NCI-H226 (cell line): ENCODE data around the gene FTO.
"Not testable (repeated sequence)": the region's sequence is repeated elsewhere in the genome, so short reads cannot be mapped to it uniquely, and the experiment has no call there.

Experiments
- DNase-seq: peaks from one replicate; pipeline ENCODE4 v3.0.0-alpha.2; 2015

FTO gene

DNA sequence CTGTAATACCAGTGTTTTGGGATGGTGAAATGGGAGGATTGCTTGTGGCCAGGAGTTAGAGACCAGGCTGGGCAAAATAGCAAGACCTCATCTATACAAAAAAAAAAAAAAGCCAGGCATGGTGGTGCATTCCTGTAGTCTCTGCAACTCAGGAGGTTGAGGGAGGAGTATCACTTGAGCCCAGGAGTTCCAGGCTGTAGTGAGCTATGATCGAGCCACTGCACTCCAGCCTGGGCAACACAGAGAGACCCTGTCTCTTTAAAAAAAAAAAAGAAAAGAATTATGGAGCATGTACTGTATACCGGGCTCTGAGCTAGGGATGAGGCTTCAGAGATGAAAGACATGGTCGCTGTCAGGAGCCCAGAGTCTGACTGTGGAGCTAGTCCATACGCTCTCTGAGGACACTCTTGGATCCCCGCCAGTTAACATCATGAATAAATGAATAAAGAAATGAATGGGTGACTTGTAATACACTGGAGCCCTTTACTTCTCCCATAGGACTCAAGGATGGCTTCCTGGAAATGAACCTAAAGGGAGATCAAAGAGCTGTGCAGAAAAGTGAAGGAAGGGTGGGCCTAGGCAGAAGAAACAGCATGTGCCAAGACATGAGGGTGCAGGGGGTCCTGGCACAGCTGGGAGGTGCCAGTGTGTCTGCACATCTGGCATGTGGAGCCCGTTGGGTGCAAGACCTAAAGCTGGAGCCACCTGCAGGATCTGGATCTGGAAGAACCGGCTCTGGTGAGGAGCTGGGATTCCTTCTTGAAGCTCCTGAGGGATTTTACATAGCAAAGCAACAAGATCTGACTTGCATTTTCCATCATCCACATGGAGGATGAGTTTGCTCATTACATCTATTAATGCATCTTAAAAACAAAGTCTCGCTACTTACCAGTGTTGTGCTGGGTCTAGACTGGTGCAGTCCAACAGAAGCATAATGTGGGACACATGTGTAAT is 462.2 kb downstream of the FTO start:
- no peak for DNase-seq

DNA sequence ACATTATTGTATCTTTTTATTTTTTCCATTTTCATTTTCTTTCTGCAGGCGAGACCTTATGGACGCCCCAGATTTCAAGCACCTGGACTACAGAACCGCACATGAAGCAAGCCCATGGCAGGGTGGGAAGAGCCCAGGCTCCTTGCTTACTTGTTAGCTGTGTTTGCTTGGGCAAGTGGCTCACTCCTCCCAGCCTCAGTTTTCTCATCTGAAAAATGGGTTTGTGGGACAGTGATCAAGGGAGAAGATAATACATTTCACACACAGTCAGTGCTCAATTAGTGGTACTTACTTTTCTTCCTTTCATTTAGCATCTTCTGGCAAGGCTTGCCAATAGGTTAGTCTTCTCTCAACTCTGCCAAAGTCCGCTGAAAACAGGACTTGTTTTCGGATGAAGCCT is 465.2 kb downstream of the FTO start:
- DNase-seq: no peak

DNA sequence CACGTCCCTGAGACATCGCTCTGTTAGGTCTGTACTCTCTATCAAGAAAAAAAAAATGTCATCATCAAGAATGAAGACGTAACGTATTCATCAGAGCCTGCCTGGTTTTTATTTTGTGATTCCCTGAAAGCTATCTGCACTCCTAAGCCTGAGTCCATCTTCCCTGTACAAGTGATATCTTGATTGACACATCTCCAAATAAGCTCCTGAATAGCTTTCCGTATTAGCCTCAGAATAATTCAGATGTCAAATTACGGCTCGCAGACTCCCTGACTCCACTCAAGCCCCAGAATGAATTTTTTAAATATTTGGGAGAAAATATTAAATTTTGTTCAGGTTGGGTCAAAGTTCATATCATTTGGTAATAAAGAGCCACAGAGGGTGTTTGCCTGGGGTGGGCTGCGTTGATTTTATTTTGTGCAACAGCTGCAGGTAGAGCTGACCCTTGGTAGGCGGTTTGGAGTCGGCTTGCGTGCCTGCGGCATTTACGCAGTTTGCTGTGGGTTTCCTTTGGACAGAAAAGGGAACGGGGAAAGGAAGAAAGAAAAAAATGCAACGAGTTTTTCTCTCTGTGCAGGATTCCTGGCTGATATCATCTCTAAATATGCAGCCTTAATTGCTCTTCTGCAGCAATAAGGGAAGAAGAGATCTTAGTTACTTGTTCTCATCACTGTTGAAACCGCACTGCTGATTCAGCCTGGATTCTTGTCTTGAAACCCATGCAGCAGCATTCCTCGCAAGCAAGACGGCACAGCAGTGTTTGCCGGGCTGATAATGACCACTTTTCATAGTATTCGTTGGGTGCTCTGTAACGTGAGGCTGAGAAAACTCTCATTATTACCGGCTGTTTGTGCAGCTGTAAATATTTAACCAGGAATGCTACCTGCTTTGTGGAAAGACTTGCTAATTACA is 467.9 kb downstream of the FTO start:
- no peak for DNase-seq

DNA sequence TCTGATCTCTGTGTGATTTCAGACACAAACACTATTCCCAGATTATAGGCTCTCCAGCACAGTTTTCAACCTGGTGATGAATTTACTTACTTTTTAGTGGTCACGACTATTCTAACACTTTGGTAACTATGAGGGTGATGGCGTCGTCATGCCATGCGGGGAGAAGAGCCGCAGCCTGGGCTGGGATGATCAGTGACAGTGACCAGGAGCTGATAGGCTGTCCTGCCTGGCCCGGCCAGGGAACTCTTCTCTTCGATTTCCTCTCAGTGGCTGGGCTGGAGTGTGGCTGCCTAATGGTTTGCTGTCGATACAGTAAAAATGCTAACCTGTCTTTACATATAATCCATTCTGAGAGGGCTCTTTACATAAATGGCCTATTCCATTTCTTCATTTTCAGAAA is 469.5 kb downstream of the FTO start:
- DNase-seq: no peak

DNA sequence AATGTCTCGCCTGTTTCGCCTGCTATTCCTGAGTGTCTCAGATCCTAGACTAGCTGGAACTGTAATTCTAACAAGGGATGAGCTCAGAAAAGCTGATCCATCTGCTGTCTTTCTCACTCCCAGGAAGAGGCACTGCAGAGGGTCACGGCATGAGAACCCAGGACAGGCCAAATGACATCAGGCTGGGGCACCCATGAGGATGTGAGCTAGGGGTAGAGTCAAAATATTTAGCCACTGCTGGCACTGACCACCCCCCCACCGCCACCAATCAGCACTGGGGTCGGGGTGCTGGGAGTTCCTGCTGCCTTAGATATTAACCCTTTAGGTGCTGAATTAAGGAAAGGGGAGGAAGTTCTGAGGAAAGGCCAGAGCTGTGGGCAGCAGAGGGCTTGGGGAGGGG is 470.2 kb downstream of the FTO start:
- no peak for DNase-seq

DNA sequence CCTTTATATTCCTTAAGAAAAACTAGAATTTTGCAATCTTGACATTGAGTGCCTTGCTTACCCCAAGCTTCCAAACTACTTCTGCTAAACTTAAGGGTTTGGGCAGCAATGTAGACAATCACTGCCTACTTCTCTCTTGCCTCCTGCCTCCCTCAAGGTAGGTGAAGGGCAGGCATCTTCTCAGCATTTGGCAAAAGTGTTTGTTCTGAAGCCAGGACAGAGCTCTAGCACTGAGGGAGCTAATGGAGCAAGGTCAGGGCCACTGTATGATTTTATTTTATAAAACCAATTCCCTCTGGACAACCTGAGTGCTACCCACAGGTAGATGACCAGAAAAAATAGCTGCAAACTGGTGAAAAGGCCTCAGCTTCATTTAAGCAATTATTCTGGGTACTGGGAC is 470.8 kb downstream of the FTO start:
- DNase-seq: no peak

DNA sequence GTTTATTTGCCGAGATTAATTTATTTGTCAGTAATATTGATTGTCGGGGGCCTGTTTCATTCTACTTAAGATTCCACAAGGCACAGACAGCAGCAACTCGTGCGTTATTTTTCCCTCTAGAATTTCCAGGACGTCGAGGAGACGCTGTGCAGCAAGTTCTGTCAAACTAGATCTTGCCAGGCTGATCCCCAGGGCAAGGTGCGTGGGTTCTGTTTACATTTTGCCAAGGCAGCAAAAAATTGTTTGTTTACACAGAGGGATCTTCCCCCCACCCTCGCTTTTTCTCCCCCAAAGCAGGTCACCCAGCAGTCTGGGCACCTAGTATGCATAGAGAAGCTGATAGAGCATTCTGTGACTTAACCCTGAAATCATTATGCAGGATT is 471.2 kb downstream of the FTO start:
- no peak for DNase-seq

DNA sequence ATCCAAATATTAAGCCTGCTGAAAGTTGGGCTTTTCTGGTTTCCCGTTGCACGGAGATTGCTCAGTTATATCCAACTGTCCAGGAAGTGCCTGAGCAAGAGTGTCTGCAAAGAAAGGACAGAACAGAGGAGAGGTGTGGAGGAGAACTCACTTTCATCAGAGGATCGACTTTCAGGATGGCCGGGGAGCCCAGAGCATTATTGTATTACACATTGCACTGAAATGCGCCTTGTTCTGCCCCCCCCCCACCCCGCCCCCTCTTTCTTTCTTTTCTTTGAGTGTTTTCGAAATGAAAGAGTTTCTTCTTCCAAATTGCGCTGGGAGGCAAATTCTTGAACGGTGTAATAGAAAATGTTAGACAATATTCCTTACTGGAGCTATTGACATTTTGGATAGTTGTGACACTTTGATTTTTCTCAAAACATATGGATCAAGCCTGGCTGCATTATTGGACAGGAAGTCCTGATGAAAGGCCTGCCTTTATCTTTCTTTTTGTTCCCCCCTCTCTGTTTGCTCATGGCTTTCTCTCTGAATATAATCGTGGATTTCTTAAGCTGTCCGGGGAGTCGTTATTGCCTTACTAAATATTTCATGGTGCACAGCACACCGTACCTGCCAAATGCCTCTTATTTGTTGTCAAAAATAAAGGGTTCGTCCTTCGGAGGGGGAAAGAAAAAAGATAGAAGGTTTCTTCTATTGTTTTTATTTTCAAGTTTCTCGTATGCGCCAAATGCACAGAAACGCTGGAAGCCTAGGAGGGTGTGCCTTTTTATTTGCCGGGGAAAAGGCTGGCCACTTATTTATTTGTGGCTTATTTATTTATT is 471.8 kb downstream of the FTO start:
- DNase-seq: no peak

DNA sequence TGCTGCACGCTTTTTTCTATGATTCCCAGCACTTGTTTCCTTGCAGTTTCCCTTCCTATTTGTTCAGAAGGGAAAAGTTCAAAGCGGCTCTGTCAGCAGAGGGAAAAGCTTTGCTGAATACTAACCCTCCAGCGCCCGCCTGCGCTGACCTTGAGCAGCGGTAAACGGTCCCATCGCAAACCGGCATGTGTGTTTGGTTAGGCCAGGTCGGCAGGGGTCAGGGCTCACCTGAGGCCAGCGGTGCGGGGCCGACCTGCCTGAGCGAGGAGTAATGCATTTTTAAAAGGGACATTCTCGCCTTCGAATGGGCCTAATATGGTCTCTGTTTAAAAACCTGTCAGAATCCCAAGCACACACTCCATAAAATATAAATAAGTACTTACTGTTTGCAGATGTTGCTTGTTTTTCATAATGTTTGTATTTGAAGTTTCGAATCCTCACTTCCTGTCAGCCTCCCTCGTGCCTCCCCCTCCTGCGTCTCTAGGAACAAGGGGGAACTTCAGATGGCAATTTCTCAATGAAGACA is 472.5 kb downstream of the FTO start:
- no peak for DNase-seq

DNA sequence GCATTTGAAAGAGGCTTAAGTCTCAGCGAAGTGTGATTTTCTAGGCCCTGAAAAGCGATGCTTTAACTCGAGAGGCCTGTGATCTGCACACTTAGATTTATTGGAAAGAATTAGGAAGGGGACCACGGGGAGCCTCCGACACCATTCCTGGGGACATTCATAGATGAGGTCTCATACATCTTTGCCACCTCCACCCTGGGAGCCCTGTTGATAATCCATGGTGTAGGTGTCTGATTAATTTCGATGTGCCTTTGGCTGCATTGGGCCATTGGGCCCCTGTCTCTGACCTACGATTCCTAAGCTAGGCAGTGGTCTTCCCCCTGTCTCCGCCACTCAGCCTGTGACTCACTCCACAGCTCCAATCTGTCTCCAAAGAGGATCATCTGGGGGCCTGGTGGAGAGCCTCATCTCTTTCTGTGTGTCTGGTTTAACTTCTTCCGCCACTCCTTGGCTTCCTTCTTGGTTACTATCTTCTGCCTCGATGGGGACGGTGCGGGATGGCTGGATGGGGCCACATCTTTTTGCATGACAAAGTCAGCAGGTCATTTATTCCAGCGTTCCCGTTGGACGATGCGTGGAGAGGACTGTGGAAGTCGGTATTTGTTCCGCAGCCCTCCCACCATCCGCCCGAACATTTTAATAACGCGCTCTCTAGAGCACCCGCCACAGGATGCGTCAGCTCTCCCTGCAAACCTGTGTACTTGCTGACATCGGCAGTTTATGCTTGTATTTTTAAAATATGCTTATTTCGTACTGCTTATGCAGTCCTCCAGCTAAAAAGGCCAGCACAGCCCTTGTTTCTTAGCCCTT is 473.3 kb downstream of the FTO start:
- no peak for DNase-seq

DNA sequence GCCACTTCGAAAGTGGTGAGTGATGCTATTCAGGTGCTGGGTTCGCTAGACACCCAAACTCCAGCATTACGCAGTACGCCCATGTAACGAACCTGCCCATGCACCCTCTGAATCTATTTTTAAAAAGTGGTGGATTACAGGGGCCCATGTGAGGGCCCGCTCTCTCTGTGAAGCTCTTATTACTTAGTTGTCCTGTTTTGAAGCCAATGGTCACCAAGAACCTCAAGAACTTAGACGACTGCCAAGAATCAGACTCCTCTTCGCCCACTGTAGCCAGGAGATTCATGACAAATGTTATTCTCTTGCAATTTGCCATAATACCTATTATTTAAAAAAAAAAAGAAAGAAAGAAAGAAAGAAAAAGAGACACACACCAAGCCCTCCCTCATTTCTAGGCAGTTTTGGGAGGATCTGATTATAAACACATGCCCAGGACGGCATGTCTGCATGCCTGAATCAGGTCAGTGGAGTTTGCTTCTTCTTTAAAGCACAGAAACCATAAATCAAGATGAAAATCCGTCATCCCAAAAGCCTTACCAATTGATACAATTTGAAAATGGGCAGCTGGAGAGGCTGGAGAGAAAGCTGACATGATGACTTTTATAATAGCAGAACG is 474.0 kb downstream of the FTO start:
- DNase-seq: no peak

DNA sequence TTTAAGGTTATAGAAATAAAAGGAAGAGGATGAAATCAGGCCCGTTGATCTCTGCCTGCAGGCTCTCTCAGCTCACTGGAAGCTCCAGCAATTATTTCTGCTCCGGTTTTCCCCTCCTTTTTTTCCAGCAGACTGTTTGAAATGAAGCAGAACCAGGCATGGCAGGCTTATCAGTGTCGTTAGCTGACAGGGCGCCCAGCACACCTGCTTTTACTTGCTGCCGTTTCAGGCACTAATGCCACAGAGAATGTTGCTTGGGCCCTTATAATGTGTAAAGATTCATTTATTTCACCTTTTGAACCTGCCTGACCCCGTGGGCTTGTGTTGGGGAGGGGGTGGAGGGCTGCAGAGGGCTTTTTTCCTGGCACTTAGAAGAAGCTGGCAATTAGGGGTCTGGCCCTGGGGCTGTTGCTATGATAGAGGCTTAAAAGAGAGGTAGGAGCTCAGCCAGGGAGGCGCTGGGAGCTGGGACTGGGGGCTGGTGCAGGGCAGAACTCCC is 474.6 kb downstream of the FTO start:
- no peak for DNase-seq

DNA sequence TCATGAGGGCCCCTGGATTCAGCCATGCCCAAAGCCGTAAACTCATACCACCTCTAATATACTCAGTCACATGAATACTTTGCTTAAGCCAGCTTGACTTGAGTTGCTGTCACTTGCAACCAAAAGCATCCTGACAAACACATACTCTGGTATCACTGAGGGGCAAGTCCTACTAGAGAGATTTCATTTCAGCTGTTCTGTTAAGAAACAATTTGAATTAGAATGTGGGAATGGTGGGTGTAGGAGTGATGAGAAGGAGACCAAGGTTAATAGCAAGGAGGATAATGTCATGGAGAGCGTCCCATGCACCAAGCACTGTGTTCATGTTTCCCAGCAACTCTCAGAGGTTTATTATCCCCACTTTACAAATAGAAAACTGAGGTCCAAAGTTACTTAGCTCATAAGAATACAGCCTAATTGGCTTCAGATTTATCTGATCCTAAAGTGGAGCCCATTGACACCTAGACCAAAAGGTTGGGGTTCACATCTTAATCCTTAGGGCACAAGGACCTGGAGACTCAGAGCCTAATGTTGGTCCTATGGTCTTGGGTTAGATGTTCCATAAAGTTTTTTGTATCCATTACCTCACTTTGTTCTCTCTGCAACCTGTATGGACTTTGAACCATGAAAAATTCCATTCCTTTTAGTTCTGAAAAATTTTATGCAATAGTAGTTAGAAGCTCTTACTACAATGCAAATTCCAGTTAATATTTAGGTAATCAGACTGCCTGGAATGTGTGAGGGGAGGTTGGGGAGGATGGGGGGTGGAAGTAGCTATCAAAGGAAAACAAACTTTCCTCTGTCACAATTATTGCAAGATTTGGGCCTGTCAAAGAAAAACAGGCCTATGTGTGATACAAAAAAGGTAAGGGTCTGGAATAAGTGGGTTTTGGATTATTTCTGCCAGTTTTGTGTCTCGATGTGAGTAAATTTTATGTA is 476.7 kb downstream of the FTO start:
- DNase-seq: no peak

DNA sequence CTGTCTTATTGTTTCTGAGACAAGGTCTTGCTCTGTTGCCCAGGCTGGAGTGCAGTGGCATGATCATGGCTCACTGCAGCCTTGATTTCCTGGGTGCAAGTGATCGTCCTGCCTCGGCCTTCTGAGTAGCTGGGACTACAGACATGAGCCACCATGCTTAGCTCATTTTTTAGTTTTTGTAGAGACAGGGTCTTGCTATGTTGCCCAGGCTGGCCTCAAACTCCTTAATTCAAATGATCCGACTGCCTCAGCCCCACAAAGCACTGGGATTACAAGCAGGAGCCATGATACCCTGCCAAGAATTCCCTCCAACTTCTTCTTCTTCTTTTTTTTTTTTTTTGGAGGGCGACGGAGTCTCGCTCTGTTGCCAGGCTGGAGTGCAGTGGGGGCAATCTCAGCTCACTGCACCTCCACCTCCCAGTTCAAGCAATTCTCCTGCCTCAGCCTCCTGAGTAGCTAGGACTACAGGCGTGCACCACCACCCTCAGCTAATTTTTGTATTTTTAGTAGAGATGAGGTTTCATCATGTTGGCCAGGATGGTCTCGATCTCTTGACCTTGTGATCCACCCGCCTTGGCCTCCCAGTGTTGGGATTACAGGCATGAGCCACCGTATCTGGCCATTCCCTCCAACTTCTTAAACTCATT is 477.9 kb downstream of the FTO start:
- DNase-seq: not testable (repeated sequence)

DNA sequence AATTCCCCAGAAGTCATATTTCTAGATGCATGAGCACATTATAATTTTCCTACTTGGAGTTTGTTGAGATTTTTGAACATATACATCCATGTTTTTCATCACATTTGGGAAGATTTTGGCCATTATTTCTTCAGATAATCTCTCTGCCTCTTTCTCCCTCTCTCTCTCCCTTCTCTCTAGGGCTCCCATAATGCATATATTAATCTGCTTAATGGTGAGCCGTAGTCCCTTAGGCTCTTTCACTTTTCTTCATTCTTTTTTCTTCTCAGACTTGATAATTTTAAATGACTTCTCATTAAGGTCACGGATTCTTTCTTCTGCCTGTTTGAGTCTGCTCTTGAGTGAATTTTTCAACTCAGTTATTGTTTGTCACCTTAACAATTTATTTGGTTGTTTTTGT is 481.1 kb downstream of the FTO start:
- no peak for DNase-seq

DNA sequence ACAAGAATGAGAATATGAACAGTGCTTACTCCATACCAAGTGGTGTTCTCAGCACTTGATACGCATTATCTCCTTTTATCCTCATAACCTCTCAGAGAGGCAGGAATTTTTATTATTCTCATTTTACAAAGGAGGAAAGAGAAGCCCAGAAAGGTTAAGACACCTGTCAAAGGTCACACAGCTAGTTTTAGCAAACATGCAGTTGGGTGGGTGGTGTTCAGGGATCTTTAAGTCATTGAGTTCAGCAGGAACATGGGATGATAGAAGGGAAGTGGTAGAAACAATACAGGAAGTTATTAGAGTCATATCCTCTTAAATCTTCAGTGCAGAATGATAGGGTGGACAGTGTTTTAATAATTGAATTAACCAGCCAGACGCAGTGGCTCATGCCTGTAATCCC is 487.2 kb downstream of the FTO start:
- no peak for DNase-seq

DNA sequence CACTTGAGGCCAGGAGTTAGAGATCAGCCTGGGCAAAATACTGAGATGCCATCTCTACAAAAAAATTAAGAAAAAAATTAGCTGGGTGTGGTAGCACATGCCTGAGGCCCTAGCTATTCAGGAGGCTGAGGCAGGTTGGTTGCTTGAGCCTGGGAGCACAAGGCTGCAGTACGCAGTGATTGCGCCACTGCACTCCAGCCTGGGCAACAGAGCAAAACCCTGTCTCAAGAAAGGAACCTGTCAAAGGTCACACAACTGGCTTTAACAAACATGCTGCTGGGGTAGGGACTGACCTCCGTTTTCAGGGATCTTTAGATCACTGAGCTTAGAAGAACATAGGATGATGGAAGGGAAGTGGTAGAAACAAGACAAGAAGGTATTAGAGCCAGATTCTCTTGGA is 487.6 kb downstream of the FTO start:
- DNase-seq: no peak

DNA sequence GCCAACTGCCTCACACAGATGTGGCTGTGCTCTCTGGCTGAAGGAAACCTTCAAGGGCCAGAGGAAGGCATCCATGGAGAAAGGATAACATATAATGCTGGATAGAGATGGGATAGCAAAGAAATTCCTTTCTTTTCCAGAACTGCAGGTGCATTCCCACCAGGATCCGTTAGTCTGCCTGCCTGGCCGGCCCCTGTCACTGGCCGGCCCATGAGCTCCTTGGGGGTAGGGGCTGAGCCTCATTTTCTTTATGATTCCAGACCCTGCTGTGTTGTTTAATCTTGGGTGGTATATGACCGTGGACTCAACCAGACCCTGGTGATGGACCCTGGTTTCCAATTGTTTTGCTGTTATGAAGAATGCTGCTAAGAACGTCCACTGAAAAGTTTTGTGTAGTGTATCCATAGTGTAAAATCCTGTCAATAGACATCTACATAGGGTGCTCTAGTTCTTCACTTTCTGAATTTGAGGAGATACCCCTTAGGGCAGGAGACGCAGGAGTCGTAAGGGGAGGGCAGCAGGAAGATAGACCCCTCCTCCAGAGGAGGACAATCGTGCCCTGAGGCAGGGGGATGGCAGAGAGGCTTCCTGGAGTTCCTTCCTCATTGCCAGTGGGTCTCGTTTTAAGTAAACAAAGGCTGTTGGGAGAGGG is 489.2 kb downstream of the FTO start:
- no peak for DNase-seq
